Loucy (cell line): ENCODE data around the gene HMGN2.

ENCODE experiments used
- H2AFZ ChIP-seq: fragments of 200-600 bp; sonication (generic); 2 replicates; pipeline ENCODE4 v1.6.0; 2016; ENCODE audit warnings: antibody characterized with exemption, mild to moderate bottlenecking, low read length, moderate library complexity
- H3F3A ChIP-seq: fragments of 200-600 bp; 2 replicates; pipeline ENCODE4 v1.6.0; 2016; ENCODE audit warnings: antibody characterized with exemption, low read depth, mild to moderate bottlenecking
- H3K27me3 ChIP-seq: fragments of 200-600 bp; sonication (generic); 2 replicates; pipeline ENCODE4 v1.6.1; 2014; ENCODE audit warnings: low read length, mild to moderate bottlenecking; ENCODE audit not compliant: insufficient read depth, poor library complexity, severe bottlenecking
- H3K36me3 ChIP-seq: fragments of 200-600 bp; sonication (generic); 2 replicates; pipeline ENCODE4 v1.6.1; 2016; ENCODE audit warnings: low read length; ENCODE audit not compliant: insufficient read depth
- H3K4me1 ChIP-seq: fragments of 200-600 bp; sonication (generic); 2 replicates; pipeline ENCODE4 v1.5.1; 2014; ENCODE audit warnings: low read length, mild to moderate bottlenecking; ENCODE audit not compliant: insufficient read depth, poor library complexity, severe bottlenecking
- H3K4me2 ChIP-seq: fragments of 200-600 bp; sonication (generic); 2 replicates; pipeline ENCODE4 v1.6.0; 2014; ENCODE audit warnings: antibody characterized with exemption, low read length, low read depth, mild to moderate bottlenecking; ENCODE audit not compliant: poor library complexity, severe bottlenecking
- H3K4me3 ChIP-seq: fragments of 200-600 bp; sonication (generic); 2 replicates; pipeline ENCODE4 v1.5.1; 2014; ENCODE audit warnings: low read length, mild to moderate bottlenecking, mixed read lengths; ENCODE audit not compliant: poor library complexity, severe bottlenecking
- H3K79me2 ChIP-seq: fragments of 200-600 bp; sonication (generic); 2 replicates; pipeline ENCODE4 v1.6.1; 2014; ENCODE audit warnings: low read length; ENCODE audit not compliant: insufficient read depth
- H3K9ac ChIP-seq: fragments of 200-600 bp; sonication (generic); 2 replicates; pipeline ENCODE4 v1.6.0; 2014; ENCODE audit warnings: mild to moderate bottlenecking, low read depth, low read length, moderate library complexity; ENCODE audit not compliant: poor library complexity, severe bottlenecking
- H3K9me2 ChIP-seq: fragments of 200-600 bp; sonication (generic); replicated peaks from 2 replicates; pipeline ENCODE4 v1.6.1; 2016; ENCODE audit warnings: low read depth, low read length, mixed read lengths
- H3K9me3 ChIP-seq: fragments of 200-600 bp; sonication (generic); 2 replicates; pipeline ENCODE4 v1.6.1; 2014; ENCODE audit warnings: mild to moderate bottlenecking, antibody characterized with exemption, low read length, low read depth; ENCODE audit not compliant: insufficient read depth
- H4K20me1 ChIP-seq: fragments of 200-600 bp; sonication (generic); 2 replicates; pipeline ENCODE4 v1.6.0; 2014; ENCODE audit warnings: antibody characterized with exemption, low read length, mild to moderate bottlenecking; ENCODE audit not compliant: insufficient read depth, poor library complexity, severe bottlenecking
- CTCF ChIP-seq: fragments of 200-600 bp; sonication (generic); conservative IDR thresholded peaks from 2 replicates; pipeline ENCODE4 v1.5.1; 2014; ENCODE audit warnings: mild to moderate bottlenecking, antibody characterized with exemption, low read length
- EZH2phosphoT487 ChIP-seq: fragments of 200-600 bp; IDR thresholded peaks from 2 replicates; pipeline ENCODE4 v1.6.1; 2018; ENCODE audit warnings: antibody characterized with exemption, mild to moderate bottlenecking, moderate library complexity, borderline replicate concordance

The HMGN2 gene

DNA sequence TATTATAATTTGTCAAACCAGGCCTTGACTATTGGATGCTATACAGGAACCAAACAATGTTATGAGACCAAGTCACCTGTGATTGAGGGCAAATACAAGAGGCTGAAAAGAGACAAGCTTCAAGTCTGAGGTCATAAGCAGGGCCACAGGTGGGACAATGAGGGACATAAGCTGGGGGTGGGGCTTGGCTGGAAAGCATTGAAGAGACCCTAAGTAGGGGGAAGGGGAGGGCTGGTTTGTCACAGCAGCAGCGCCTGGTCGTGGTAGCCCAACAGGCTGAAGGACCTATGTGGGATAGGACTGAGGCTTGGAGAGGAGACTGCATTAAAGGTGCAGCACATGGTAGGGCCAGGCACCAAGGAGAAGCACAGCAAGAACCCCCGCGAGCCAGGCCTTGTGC lies 17.9 kb downstream of the HMGN2 start:
- Histone ChIP-seq H3F3A (no peaks in the 10 kb centered on the region), H3K79me2 (no peaks in the 10 kb centered on the region), H3K9ac (no peak overlapping the region), H4K20me1 (no peaks in the 10 kb centered on the region), H3K4me3 (no peak overlapping the region), H3K9me3 (no peaks in the 10 kb centered on the region), H3K9me2 (no peaks in the 10 kb centered on the region), H3K4me2 (no peak overlapping the region), H3K4me1 (no peaks in the 10 kb centered on the region), H3K36me3 (no peaks in the 10 kb centered on the region), H2AFZ (no peak overlapping the region), H3K27me3 (no peaks in the 10 kb centered on the region)
- TF ChIP-seq EZH2phosphoT487 (no peak), CTCF (no peak)

GRCh38 chr1:26493267-26493666 lies 21.0 kb downstream of the HMGN2 start:
- H3K9me3 ChIP-seq = no peaks in the 10 kb centered on the region
- no peak overlapping the region for H3K4me2 ChIP-seq
- H3K79me2 ChIP-seq = no peaks in the 10 kb centered on the region
- no peak for TF ChIP-seq CTCF
- TF ChIP-seq EZH2phosphoT487 = no peak
- no peaks in the 10 kb centered on the region for H3K36me3 ChIP-seq
- no peak overlapping the region for H2AFZ ChIP-seq
- no peaks in the 10 kb centered on the region for H3K27me3 ChIP-seq
- H3K9ac ChIP-seq = no peak overlapping the region
- no peak overlapping the region for H3K4me3 ChIP-seq
- H4K20me1 ChIP-seq = no peaks in the 10 kb centered on the region
- H3K9me2 ChIP-seq = no peaks in the 10 kb centered on the region
- no peaks in the 10 kb centered on the region for H3F3A ChIP-seq
- H3K4me1 ChIP-seq = no peaks in the 10 kb centered on the region

- no peaks in the 10 kb centered on the region for H3K36me3 ChIP-seq
- H2AFZ ChIP-seq = no peak overlapping the region
- H3K79me2 ChIP-seq = no peaks in the 10 kb centered on the region
- no peaks in the 10 kb centered on the region for H3K27me3 ChIP-seq
- no peaks in the 10 kb centered on the region for H3F3A ChIP-seq
- no peak overlapping the region for H3K4me3 ChIP-seq
- H3K9me3 ChIP-seq = no peaks in the 10 kb centered on the region
- H3K9ac ChIP-seq = no peak overlapping the region
- TF ChIP-seq EZH2phosphoT487 (no peak), CTCF (no peak)
- H3K4me1 ChIP-seq = no peaks in the 10 kb centered on the region
- no peak overlapping the region for H3K4me2 ChIP-seq
- no peaks in the 10 kb centered on the region for H3K9me2 ChIP-seq
- H4K20me1 ChIP-seq = no peaks in the 10 kb centered on the region
Observed at GRCh38 chr1:26493938-26494337, 21.7 kb downstream of the HMGN2 start.
